Measurements from ENCODE around the gene C2orf42. TPM values are rescaled to one million over a fixed set of nuclear protein-coding genes. Genes with fewer than 3 reads are reported as not detected.

The C2orf42 gene
- total and polyA plus RNA-seq, 10 of the 15 experiments (the other 5 are each of a cell fraction or from before 2014, with no cell fraction given), result 5.5 to 19.8 (median 11.5) TPM

GRCh38 chr2:70126413-70126812 lies 64.4 kb downstream of the C2orf42 start:
- no peak for TF ChIP-seq E2F8 (IDR thresholded peaks at IDR 0.05; ENCODE audit: low read depth, partially characterized antibody)
- TF ChIP-seq ZNF384 (IDR thresholded peaks at IDR 0.05; ENCODE audit: borderline replicate concordance, low read depth, low read length), result 0 out of 2 replicates have a peak, but pooled peaks have one; percentile 9
- ChIA-PET CTCF (interaction anchor here (0.9 to 3.0 kb wide), 8 partner anchors 8 to 57 kb away, joined by 3 to 22 read pairs (median 4); no protein-coding TSS in a partner anchor), SMC1A (ENCODE audit: uncharacterized antibody, unreplicated experiment) (interaction anchor here (0.9 to 14.6 kb wide), 8 partner anchors 10 to 213 kb away, joined by 3 to 311 read pairs (median 27); partner anchors contain the start of gene MXD1), RAD21 (ENCODE audit: unreplicated experiment) (interaction anchor here (0.9 to 14.2 kb wide), 10 partner anchors 9 to 212 kb away, joined by 3 to 234 read pairs (median 6); partner anchors contain the start of gene PCBP1), POLR2A (interaction anchor here (0.9 to 13.9 kb wide), 6 partner anchors 11 to 40 kb away, joined by 3 to 280 read pairs (median 106); partner anchors contain the start of gene PCBP1)
- intact Hi-C loops (cut with micrococcal nuclease; ENCODE audit: unreplicated experiment) (no loop called here), in situ Hi-C loops (cut with MboI) (no loop called here)
- H3K27me3 ChIP-seq (replicated peaks in 1 of 2; ENCODE audit: control insufficient read depth in 2 of 2, insufficient read depth in 2 of 2, low read length in 1 of 2), result no peaks in the 10 kb centered on the region
- H3K79me2 ChIP-seq (ENCODE audit: control insufficient read depth, insufficient read depth, low read length), result peaks cover 3% of the 10 kb centered on the region; the same call in 1 of the 2 replicates
- 48% methylated on average over 2 of the region's 2 CpGs for WGBS (ENCODE audit: insufficient coverage, insufficient replicate concordance, low lambda C conversion rate, missing lambda C conversion rate)
- BruUV-seq (replicated peaks), result no TSS peak
- no peaks in the 10 kb centered on the region for H3K9me3 ChIP-seq (replicated peaks; ENCODE audit: control insufficient read depth, insufficient read depth, low read length)
- H2AFZ ChIP-seq (ENCODE audit: control insufficient read depth, low read depth, low read length), result peak overlapping the region; percentile 68
- no peaks in the 10 kb centered on the region for H4K20me1 ChIP-seq (ENCODE audit: control insufficient read depth, insufficient read depth)
- H3K4me1 ChIP-seq (ENCODE audit: control insufficient read depth, insufficient read depth, low read length), result peaks cover 59% of the 10 kb centered on the region
- H3K27ac ChIP-seq (ENCODE audit: control insufficient read depth, insufficient read depth), result peak overlapping the region; percentile 95
- peak overlapping the region; percentile 48 for H3K4me2 ChIP-seq (ENCODE audit: control insufficient read depth, insufficient read depth)
- H3K4me3 ChIP-seq, result no peak overlapping the region
- FAIRE-seq (no peak), ATAC-seq (no peak), DNase-seq (ENCODE audit: low read depth, low spot score) (no peak)
- H3K9ac ChIP-seq (ENCODE audit: control insufficient read depth, insufficient read depth, low read length), result peak overlapping the region; percentile 39; the same call in 1 of the 2 replicates
- H3K36me3 ChIP-seq (ENCODE audit: control insufficient read depth in 2 of 2, insufficient read depth in 2 of 2, low read length in 1 of 2), result no peaks in the 10 kb centered on the region
